Measurements from ENCODE around the gene NUDT7. TPM values are rescaled to one million over a fixed set of nuclear protein-coding genes. Genes with fewer than 3 reads are reported as not detected.

NUDT7 gene
- total and polyA plus RNA-seq, 2 experiments from 2014 or later, result 5.6 to 14.3 TPM

- Histone ChIP-seq H3F3A (replicated peaks; ENCODE audit: low read depth) (no peaks in the 10 kb centered on the region), H3K79me2 (replicated peaks; ENCODE audit: insufficient read depth) (peaks cover 51% of the 10 kb centered on the region), H3K4me1 (ENCODE audit: insufficient read depth) (peaks cover 14% of the 10 kb centered on the region), H3K9me2 (ENCODE audit: insufficient read depth) (0 out of 2 replicates have a peak, but pooled peaks cover 3% of the 10 kb centered on the region), H3K4me3 (no peak overlapping the region), H3K27me3 (ENCODE audit: insufficient read depth) (peaks cover 41% of the 10 kb centered on the region), H3K36me3 (ENCODE audit: insufficient read depth) (no peaks in the 10 kb centered on the region), H2AFZ (no peak overlapping the region), H3K4me2 (no peak overlapping the region), H4K20me1 (replicated peaks; ENCODE audit: insufficient read depth) (peaks cover 7% of the 10 kb centered on the region), H3K27ac (ENCODE audit: low read depth) (no peak overlapping the region)
- Mint-ChIP-seq H3K4me3 (peak overlapping the region; percentile 8; the same call in 1 of the 3 replicates), H3K4me1 (peaks cover 20% of the 10 kb centered on the region), H3K27me3 (ENCODE audit: insufficient read depth, low read depth, poor library complexity) (peaks cover 24% of the 10 kb centered on the region), H3K9me3 (no peaks in the 10 kb centered on the region), H3K36me3 (ENCODE audit: low read depth) (no peaks in the 10 kb centered on the region), H3K27ac (no peak overlapping the region)
- no peak for ATAC-seq
- no peak for DNase-seq (ENCODE audit: low spot score)
- TF ChIP-seq EZH2phosphoT487 (IDR thresholded peaks at IDR 0.05; ENCODE audit: unreplicated experiment) (no peak), ZNF462 (CRISPR knock-in tag; IDR thresholded peaks at IDR 0.05) (no peak), ETS1 (IDR thresholded peaks at IDR 0.05) (no peak), REST (IDR thresholded peaks at IDR 0.05; ENCODE audit: unreplicated experiment) (no peak), JUNB (IDR thresholded peaks at IDR 0.05; ENCODE audit: unreplicated experiment) (no peak), ZNF114 (CRISPR knock-in tag; IDR thresholded peaks at IDR 0.05) (no peak), ZNF331 (CRISPR knock-in tag; IDR thresholded peaks at IDR 0.05; ENCODE audit: low read depth) (no peak)
Observed at GRCh38 chr16:77790912-77791311, 68.6 kb downstream of the NUDT7 start.

Other genes with a start within 250 kb of the NUDT7 start
- gene VAT1L, start 66.0 kb downstream of the NUDT7 start, total RNA-seq (2014; rRNA removed; shearing (Covaris generic)), result 22.0 and 24.4 TPM in 2 replicates
- gene VAT1L, start 66.0 kb downstream of the NUDT7 start, polyA plus RNA-seq (2016; fragmentation: Nextera tagmentation; extraction: Ambion mirVana), result 8.2 and 11.0 TPM in 2 replicates